ES-I3 (cell line): Measurements from ENCODE around the gene UBL4A.

Source experiments
- H3K36me3 ChIP-seq: 2 replicates; pipeline ENCODE4 v1.6.1; 2013; ENCODE audit warnings: mild to moderate bottlenecking, low read length, control low read depth, moderate library complexity; ENCODE audit not compliant: insufficient read depth
- H3K4me1 ChIP-seq: 2 replicates; pipeline ENCODE4 v1.6.1; 2013; ENCODE audit warnings: mild to moderate bottlenecking, control low read depth, low read length; ENCODE audit not compliant: insufficient read depth
- H3K9ac ChIP-seq: 2 replicates; pipeline ENCODE4 v1.6.1; 2013; ENCODE audit warnings: low read depth, mild to moderate bottlenecking, low read length, moderate library complexity
- H3K9me3 ChIP-seq: 2 replicates; pipeline ENCODE4 v1.6.1; 2013; ENCODE audit warnings: mild to moderate bottlenecking, low read length, moderate library complexity; ENCODE audit not compliant: control insufficient read depth, insufficient read depth

UBL4A gene

DNA sequence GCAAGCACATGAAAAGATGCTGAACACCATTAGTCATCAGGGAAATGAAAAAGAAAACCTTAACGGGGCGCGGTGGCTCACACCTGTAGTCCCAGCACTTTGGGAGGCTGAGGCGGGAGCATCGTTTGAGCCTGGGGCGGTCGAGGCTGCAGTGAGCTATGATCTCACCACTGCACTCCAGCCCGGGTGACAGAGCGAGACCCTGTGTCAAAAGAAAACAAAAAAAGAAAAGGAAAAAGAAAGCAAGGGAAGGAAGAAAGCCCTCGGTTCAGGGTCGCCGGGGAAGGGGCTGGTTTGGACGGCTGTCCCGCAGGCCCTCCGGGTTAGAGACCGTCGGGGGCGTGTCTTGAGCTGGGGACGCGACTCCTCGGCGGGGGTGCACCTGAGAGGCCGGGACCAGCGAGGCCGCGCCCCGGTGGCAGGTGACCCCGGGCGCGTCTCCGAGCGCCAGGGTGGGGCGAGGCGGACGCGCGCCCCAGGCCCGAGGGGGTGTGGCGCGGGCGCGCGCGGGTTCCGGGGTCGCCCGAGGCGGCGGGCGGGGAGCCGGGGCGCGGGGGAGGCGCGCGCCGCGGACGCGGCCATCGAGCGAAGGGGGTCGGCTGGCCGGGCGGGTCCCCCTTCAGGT, 28.8 kb downstream of the UBL4A start:
- Histone ChIP-seq H3K4me1 (no peaks in the 10 kb centered on the region; the same call in 1 of the 2 replicates), H3K9ac (peak overlapping the region; percentile 45; the same call in 1 of the 2 replicates), H3K9me3 (no peaks in the 10 kb centered on the region), H3K36me3 (no peaks in the 10 kb centered on the region)

GRCh38 chrX:154452823-154453222, 33.6 kb downstream of the UBL4A start:
- Histone ChIP-seq H3K9ac (no peak overlapping the region), H3K4me1 (no peaks in the 10 kb centered on the region), H3K36me3 (no peaks in the 10 kb centered on the region), H3K9me3 (no peaks in the 10 kb centered on the region)

DNA sequence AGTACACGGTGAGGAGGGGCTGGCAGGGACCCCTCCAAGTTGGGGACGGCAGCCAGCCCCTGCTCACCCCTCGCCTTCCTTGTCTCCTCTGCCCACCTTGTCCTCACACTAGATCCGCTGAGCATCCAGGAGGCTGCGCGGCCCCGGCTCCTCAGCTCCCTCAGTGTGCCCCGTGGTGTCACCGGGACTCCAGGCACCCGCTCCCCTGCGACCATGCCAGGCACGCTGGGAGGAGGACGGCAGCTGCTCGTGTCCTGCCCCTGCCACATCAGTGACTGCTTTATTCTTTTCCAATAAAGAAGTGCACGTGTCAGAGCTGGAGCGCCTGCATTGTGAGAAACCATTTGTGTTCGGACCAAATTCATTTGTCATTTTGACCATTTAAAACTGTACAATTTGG, 36.1 kb downstream of the UBL4A start:
- no peaks in the 10 kb centered on the region for H3K4me1 ChIP-seq
- no peaks in the 10 kb centered on the region for H3K9me3 ChIP-seq
- no peak overlapping the region for H3K9ac ChIP-seq
- H3K36me3 ChIP-seq = no peaks in the 10 kb centered on the region; the same call in 1 of the 2 replicates

GRCh38 chrX:154449618-154450017, 36.8 kb downstream of the UBL4A start:
- H3K9ac ChIP-seq = no peak overlapping the region
- H3K4me1 ChIP-seq = no peaks in the 10 kb centered on the region
- H3K36me3 ChIP-seq = no peaks in the 10 kb centered on the region; the same call in 1 of the 2 replicates
- no peaks in the 10 kb centered on the region for H3K9me3 ChIP-seq

- no peaks in the 10 kb centered on the region for H3K9me3 ChIP-seq
Observed at GRCh38 chrX:154448484-154448883, 37.9 kb downstream of the UBL4A start.

GRCh38 chrX:154446430-154446829, 40.0 kb downstream of the UBL4A start:
- H3K4me1 ChIP-seq = no peaks in the 10 kb centered on the region; the same call in 1 of the 2 replicates
- H3K9me3 ChIP-seq = no peaks in the 10 kb centered on the region
- H3K9ac ChIP-seq = no peak overlapping the region
- no peaks in the 10 kb centered on the region; the same call in 1 of the 2 replicates for H3K36me3 ChIP-seq

More at GRCh38 chrX:154448484-154448883, 37.9 kb downstream of the UBL4A start:
- H3K9ac ChIP-seq = no peak overlapping the region
- no peaks in the 10 kb centered on the region; the same call in 1 of the 2 replicates for H3K4me1 ChIP-seq
- H3K36me3 ChIP-seq = no peaks in the 10 kb centered on the region; the same call in 1 of the 2 replicates

GRCh38 chrX:154445776-154446175, 40.6 kb downstream of the UBL4A start:
- H3K4me1 ChIP-seq = no peaks in the 10 kb centered on the region; the same call in 1 of the 2 replicates
- no peak overlapping the region for H3K9ac ChIP-seq
- peaks cover 3% of the 10 kb centered on the region; the same call in 1 of the 2 replicates for H3K36me3 ChIP-seq
- H3K9me3 ChIP-seq = no peaks in the 10 kb centered on the region

DNA sequence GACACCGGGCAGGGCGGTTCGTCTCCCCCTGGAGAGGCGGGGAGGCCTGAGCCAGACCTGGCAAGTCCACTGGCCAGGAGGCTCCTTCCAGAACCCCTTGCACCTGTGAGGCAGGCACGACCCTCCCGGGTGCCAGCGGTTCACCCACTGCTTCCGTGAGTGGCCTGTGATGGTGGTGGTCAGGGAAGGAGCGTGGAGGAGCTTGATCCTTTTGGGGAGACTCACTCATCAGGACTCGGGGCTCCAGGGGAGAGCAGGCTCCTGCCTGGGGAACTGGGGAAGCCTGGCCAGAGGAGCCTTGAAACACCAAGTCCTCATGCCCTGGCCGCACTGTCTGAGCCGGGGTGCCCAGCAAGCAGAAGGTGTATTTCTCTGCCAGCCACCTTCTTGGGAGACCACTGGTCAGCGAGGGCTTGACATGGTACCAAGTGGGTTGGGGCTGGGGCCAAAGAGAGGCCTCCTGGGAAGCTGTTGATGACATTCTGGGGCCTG, 41.6 kb downstream of the UBL4A start:
- no peaks in the 10 kb centered on the region for H3K9me3 ChIP-seq
- H3K9ac ChIP-seq = peak overlapping the region; percentile 63
- H3K4me1 ChIP-seq = no peaks in the 10 kb centered on the region; the same call in 1 of the 2 replicates
- peaks cover 3% of the 10 kb centered on the region; the same call in 1 of the 2 replicates for H3K36me3 ChIP-seq

DNA sequence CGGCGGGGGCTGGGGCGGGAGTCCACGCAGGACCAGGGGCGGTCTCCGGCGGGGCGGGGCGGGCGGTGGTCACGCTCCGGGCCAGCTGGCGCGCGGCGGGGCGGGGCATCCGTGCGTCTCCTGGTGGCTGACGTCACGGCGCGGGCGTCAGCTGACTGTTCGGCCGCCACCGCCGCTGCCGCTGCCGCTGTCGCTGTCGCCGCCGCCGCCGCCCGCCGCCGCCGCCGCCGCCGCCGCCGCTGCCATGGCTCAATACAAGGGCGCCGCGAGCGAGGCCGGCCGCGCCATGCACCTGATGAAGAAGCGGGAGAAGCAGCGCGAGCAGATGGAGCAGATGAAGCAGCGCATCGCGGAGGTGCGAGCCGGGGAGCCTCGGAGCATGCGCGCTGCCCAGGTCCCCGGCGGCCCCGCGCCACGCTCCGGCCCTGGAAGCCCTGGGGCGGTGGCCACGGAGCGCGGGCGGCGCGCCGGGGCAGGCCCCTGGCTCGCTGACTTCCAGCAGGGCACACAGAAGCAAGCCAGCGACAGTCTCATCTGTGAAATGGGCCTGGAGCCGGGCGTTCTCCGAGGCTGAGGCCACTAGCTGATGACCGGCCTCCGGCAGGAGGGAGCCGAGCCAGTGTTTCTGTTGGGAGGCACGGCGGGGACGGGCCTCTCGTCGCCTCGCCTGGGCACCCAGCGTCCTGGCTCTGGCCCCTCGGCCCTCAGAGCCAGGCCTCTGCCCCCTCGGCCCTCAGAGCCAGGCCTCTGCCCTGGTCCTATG, 42.2 kb downstream of the UBL4A start, which contains the start of gene FAM50A:
Gene FAM50A (plus strand): TSS at position 150 of the 763 bp plus-strand sequence. CDS start 95 bp downstream, at position 245.
- Histone ChIP-seq H3K36me3 (peaks cover 3% of the 10 kb centered on the region; the same call in 1 of the 2 replicates), H3K9me3 (no peaks in the 10 kb centered on the region), H3K9ac (peak within 1 kb of the TSS; percentile 63), H3K4me1 (no peaks in the 10 kb centered on the region; the same call in 1 of the 2 replicates)

DNA sequence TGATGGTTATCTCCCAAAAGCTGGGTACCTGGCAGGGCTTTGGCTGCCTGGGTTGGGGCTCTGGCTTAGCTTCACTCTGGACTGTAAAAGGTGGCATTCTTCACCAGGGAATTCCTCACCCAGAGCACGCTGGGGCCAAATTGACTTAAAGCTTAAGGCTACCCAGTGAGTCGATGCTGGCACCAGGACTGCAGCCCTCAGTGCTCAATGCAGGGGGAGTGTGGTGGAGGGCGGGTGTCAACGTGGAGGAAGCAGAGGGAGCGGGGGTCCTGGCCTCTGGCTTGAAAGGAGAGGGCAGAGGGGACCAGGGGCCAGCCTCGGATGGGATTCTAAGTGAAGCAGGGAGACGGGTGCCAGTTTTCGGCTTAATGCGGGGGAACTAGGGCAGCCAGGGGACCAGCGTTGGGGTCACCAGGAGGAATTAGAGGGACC, 42.9 kb downstream of the UBL4A start:
- no peaks in the 10 kb centered on the region; the same call in 1 of the 2 replicates for H3K4me1 ChIP-seq
- H3K9ac ChIP-seq = peak overlapping the region; percentile 56

DNA sequence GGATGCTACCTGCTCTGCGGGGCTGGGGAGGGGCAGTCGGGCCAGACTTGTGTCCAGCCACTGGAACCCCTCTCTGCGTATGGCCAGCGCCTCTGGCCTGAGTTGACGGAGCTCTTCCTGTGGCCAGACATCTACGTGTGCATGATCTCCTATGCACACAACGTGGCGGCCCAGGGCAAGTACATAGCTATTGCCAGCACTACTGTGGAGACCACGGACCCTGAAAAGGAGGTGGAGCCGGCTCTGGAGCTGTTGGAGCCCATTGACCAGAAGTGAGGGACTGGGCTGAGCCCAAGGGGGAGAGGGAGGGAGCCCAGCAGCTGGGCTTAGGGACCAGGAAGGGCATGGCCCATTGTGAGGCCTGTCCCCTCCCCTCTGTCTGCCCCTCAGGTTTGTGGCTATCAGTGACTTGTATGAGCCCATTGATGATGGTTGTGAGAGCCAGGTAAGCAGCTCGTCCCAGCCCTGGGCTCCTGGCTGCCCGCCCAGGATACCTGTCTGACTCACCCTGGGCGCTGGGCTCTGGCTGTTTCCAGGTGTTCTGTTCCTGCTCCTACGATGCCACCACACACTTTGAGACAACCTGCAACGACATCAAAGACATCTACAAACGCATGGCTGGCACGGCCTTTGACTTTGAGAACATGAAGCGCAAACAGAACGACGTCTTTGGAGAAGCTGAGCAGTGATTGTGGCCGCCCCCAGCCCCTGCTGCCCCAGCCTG, 44.3 kb downstream of the UBL4A start:
- no peak overlapping the region for H3K9ac ChIP-seq
- no peaks in the 10 kb centered on the region; the same call in 1 of the 2 replicates for H3K4me1 ChIP-seq
- H3K9me3 ChIP-seq = no peaks in the 10 kb centered on the region
- peaks cover 9% of the 10 kb centered on the region; the same call in 1 of the 2 replicates for H3K36me3 ChIP-seq

More for the DNA sequence above, 42.9 kb downstream of the UBL4A start:
- Histone ChIP-seq H3K36me3 (peaks cover 8% of the 10 kb centered on the region; the same call in 1 of the 2 replicates), H3K9me3 (no peaks in the 10 kb centered on the region)

DNA sequence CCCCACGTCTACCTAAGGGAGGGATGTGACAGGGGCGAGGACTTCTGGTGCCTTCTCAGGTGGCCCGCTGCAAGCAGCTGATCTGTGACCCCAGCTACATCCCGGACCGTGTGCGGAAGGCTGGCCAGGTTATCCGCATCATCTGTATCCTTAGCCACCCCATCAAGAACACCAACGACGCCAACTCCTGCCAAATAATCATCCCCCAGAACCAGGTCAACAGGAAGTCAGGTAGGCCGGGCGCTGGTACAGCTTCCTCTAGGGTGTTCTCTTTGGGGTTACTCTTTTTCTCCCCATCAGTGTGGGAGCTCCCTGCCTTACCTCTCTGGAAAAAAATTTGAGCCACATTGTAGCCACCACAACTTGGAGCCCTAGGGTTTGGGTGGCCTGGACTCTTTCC, 44.9 kb downstream of the UBL4A start:
- H3K4me1 ChIP-seq = no peaks in the 10 kb centered on the region; the same call in 1 of the 2 replicates
- H3K9me3 ChIP-seq = no peaks in the 10 kb centered on the region
- H3K36me3 ChIP-seq = peaks cover 9% of the 10 kb centered on the region; the same call in 1 of the 2 replicates
- H3K9ac ChIP-seq = no peak overlapping the region

DNA sequence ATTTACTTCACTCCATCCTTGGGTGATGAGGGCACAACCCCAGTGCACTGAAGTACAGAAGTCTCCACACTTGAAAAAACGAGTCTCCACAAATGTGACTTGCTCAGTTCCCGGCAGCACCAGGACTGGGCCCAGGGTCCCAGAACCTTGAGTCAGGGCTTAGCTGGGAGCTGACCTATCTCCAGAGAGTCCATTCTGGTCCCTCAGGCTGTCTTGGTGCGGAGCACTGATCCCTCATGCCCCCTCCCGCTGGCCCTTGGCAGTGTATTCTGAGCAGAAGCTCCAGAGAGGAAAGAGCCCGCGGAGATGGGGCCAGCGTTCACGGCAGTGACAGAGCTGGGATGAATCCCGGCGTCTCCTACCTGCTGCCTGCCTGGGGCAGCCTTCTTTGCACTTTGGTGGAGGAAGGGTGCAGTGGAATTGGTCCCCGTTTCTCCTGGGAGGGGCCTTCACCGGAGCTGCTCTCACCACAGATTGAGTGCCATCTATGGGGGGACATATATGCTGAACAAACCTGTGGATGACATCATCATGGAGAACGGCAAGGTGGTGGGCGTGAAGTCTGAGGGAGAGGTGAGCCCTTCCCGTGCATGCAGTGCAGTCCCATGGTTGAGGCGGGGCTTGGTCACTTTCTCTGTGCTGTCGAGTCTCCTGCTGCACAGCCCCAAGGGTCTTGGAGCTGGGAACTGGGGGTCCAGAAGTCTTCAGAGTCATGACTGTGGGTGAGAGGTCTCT, 45.6 kb downstream of the UBL4A start:
- H3K36me3 ChIP-seq = peaks cover 9% of the 10 kb centered on the region; the same call in 1 of the 2 replicates

More for the DNA sequence above, 45.6 kb downstream of the UBL4A start:
- Histone ChIP-seq H3K4me1 (no peaks in the 10 kb centered on the region; the same call in 1 of the 2 replicates), H3K9ac (no peak overlapping the region), H3K9me3 (no peaks in the 10 kb centered on the region)
